HUES48 (cell line): Measurements from ENCODE around the gene CLDN20.
A peak's percentile ranks its signal among the peaks of the same experiment; 100 is the strongest.

Source experiments
- H3K27ac ChIP-seq: one replicate; pipeline ENCODE4 v1.7.0; 2013; ENCODE audit warnings: low read depth, low read length, inconsistent platforms
- H3K27me3 ChIP-seq: 2 replicates; pipeline ENCODE4 v1.6.1; 2013; ENCODE audit warnings: mild to moderate bottlenecking, low read length; ENCODE audit not compliant: control insufficient read depth, insufficient read depth
- H3K36me3 ChIP-seq: 2 replicates; pipeline ENCODE4 v1.6.1; 2013; ENCODE audit warnings: low read length; ENCODE audit not compliant: control insufficient read depth, insufficient read depth
- H3K4me1 ChIP-seq: 2 replicates; pipeline ENCODE4 v1.6.1; 2013; ENCODE audit warnings: mild to moderate bottlenecking, low read length; ENCODE audit not compliant: control insufficient read depth, insufficient read depth
- H3K4me3 ChIP-seq: 2 replicates; pipeline ENCODE4 v1.5.1; 2013; ENCODE audit warnings: mild to moderate bottlenecking, low read depth, low read length
- H3K9ac ChIP-seq: 2 replicates; pipeline ENCODE4 v1.6.1; 2013; ENCODE audit warnings: mild to moderate bottlenecking, low read depth, low read length, moderate library complexity
- H3K9me3 ChIP-seq: 2 replicates; pipeline ENCODE4 v1.6.1; 2013; ENCODE audit warnings: low read length; ENCODE audit not compliant: control insufficient read depth, insufficient read depth

CLDN20 gene

GRCh38 chr6:155269765-155270164 lies 6.0 kb downstream of the CLDN20 start:
- Histone ChIP-seq H3K9me3 (no peaks in the 10 kb centered on the region), H3K27me3 (no peaks in the 10 kb centered on the region), H3K27ac (peak overlapping the region; percentile 44), H3K36me3 (peaks cover 17% of the 10 kb centered on the region), H3K9ac (no peak overlapping the region), H3K4me1 (peaks cover 57% of the 10 kb centered on the region), H3K4me3 (no peak overlapping the region)

- no peaks in the 10 kb centered on the region for H3K27me3 ChIP-seq
- H3K4me1 ChIP-seq = peaks cover 51% of the 10 kb centered on the region
- H3K36me3 ChIP-seq = peaks cover 22% of the 10 kb centered on the region
- H3K27ac ChIP-seq = no peak overlapping the region
- no peaks in the 10 kb centered on the region for H3K9me3 ChIP-seq
- H3K4me3 ChIP-seq = no peak overlapping the region
- H3K9ac ChIP-seq = no peak overlapping the region
Observed at GRCh38 chr6:155270561-155271091, 6.8 kb downstream of the CLDN20 start.

GRCh38 chr6:155271145-155271544 lies 7.3 kb downstream of the CLDN20 start:
- Histone ChIP-seq H3K9ac (no peak overlapping the region), H3K27ac (no peak overlapping the region), H3K27me3 (no peaks in the 10 kb centered on the region), H3K36me3 (peaks cover 27% of the 10 kb centered on the region), H3K4me3 (no peak overlapping the region), H3K9me3 (no peaks in the 10 kb centered on the region), H3K4me1 (peaks cover 51% of the 10 kb centered on the region)

GRCh38 chr6:155272353-155273232 lies 8.8 kb downstream of the CLDN20 start:
- Histone ChIP-seq H3K4me1 (peaks cover 49% of the 10 kb centered on the region), H3K9me3 (no peaks in the 10 kb centered on the region), H3K9ac (peak overlapping the region; percentile 16; the same call in 1 of the 2 replicates), H3K4me3 (no peak overlapping the region), H3K27me3 (no peaks in the 10 kb centered on the region), H3K36me3 (peaks cover 30% of the 10 kb centered on the region), H3K27ac (peak overlapping the region; percentile 82)

- peak overlapping the region; percentile 16; the same call in 1 of the 2 replicates for H3K9ac ChIP-seq
- peaks cover 41% of the 10 kb centered on the region for H3K4me1 ChIP-seq
Observed at GRCh38 chr6:155273431-155273830, 9.6 kb downstream of the CLDN20 start.

GRCh38 chr6:155274106-155274505 lies 10.3 kb downstream of the CLDN20 start:
- Histone ChIP-seq H3K27me3 (no peaks in the 10 kb centered on the region), H3K9me3 (no peaks in the 10 kb centered on the region), H3K27ac (peak overlapping the region; percentile 82), H3K4me1 (peaks cover 37% of the 10 kb centered on the region), H3K9ac (no peak overlapping the region), H3K4me3 (no peak overlapping the region), H3K36me3 (peaks cover 38% of the 10 kb centered on the region)

More at GRCh38 chr6:155273431-155273830, 9.6 kb downstream of the CLDN20 start:
- no peaks in the 10 kb centered on the region for H3K9me3 ChIP-seq
- peak overlapping the region; percentile 82 for H3K27ac ChIP-seq
- peaks cover 33% of the 10 kb centered on the region for H3K36me3 ChIP-seq
- H3K4me3 ChIP-seq = no peak overlapping the region
- H3K27me3 ChIP-seq = no peaks in the 10 kb centered on the region

GRCh38 chr6:155274533-155274932 lies 10.7 kb downstream of the CLDN20 start:
- Histone ChIP-seq H3K4me1 (peaks cover 37% of the 10 kb centered on the region), H3K27me3 (no peaks in the 10 kb centered on the region), H3K4me3 (no peak overlapping the region), H3K9ac (no peak overlapping the region), H3K27ac (peak overlapping the region; percentile 82), H3K9me3 (no peaks in the 10 kb centered on the region), H3K36me3 (peaks cover 42% of the 10 kb centered on the region)

GRCh38 chr6:155275808-155276480 lies 12.1 kb downstream of the CLDN20 start:
- H3K4me1 ChIP-seq = peaks cover 30% of the 10 kb centered on the region
- H3K9ac ChIP-seq = no peak overlapping the region
- H3K4me3 ChIP-seq = no peak overlapping the region
- H3K27me3 ChIP-seq = no peaks in the 10 kb centered on the region
- no peaks in the 10 kb centered on the region for H3K9me3 ChIP-seq
- peaks cover 57% of the 10 kb centered on the region for H3K36me3 ChIP-seq
- peak overlapping the region; percentile 8 for H3K27ac ChIP-seq

- no peaks in the 10 kb centered on the region for H3K9me3 ChIP-seq
- H3K4me3 ChIP-seq = no peak overlapping the region
- H3K4me1 ChIP-seq = peaks cover 31% of the 10 kb centered on the region
- H3K27me3 ChIP-seq = no peaks in the 10 kb centered on the region
- H3K27ac ChIP-seq = no peak overlapping the region
- no peak overlapping the region for H3K9ac ChIP-seq
- peaks cover 57% of the 10 kb centered on the region for H3K36me3 ChIP-seq
Observed at GRCh38 chr6:155276638-155277037, 12.8 kb downstream of the CLDN20 start.

GRCh38 chr6:155278319-155279049 lies 14.7 kb downstream of the CLDN20 start:
- Histone ChIP-seq H3K4me1 (peaks cover 22% of the 10 kb centered on the region), H3K27me3 (no peaks in the 10 kb centered on the region), H3K4me3 (no peak overlapping the region), H3K27ac (no peak overlapping the region), H3K9me3 (no peaks in the 10 kb centered on the region), H3K36me3 (peaks cover 62% of the 10 kb centered on the region), H3K9ac (no peak overlapping the region)
